HEK293 (cell line): ENCODE data around the gene POMP.

ENCODE experiments used
- ATF2 ChIP-seq: fragments of 450-650 bp; formaldehyde crosslinking; IDR thresholded peaks from 2 replicates; pipeline ENCODE4 v1.5.1; 2016; ENCODE audit warnings: missing biosample characterization, missing genetic modification characterization, low read depth
- FEZF1 ChIP-seq: fragments of 450-650 bp; formaldehyde crosslinking; IDR thresholded peaks from 2 replicates; pipeline ENCODE4 v1.5.1; 2016; ENCODE audit warnings: missing biosample characterization, missing genetic modification characterization
- ZBTB7A ChIP-seq: fragments of 450-650 bp; formaldehyde crosslinking; IDR thresholded peaks from 2 replicates; pipeline ENCODE4 v1.5.1; 2016; ENCODE audit warnings: low read depth, missing biosample characterization, missing genetic modification characterization
- ZNF138 ChIP-seq: fragments of 450-650 bp; formaldehyde crosslinking; IDR thresholded peaks from 2 replicates; pipeline ENCODE4 v1.5.1; 2016; ENCODE audit warnings: missing biosample characterization, missing genetic modification characterization, borderline replicate concordance
- ZNF324 ChIP-seq: fragments of 450-650 bp; formaldehyde crosslinking; IDR thresholded peaks from 2 replicates; pipeline ENCODE4 v1.5.1; 2016; ENCODE audit warnings: missing biosample characterization, missing genetic modification characterization
- ZNF510 ChIP-seq: fragments of 450-650 bp; formaldehyde crosslinking; IDR thresholded peaks from 2 replicates; pipeline ENCODE4 v1.5.1; 2018; ENCODE audit warnings: mild to moderate bottlenecking, missing genetic modification characterization, missing biosample characterization; ENCODE audit not compliant: insufficient replicate concordance
- TF ChIP-seq, protein P1 (sequence below): fragments of 450-650 bp; formaldehyde crosslinking; IDR thresholded peaks from 2 replicates; pipeline ENCODE4 v1.5.1; 2016; ENCODE audit warnings: missing biosample characterization, missing genetic modification characterization
- TF ChIP-seq, protein P2 (sequence below): fragments of 450-650 bp; formaldehyde crosslinking; IDR thresholded peaks from 2 replicates; pipeline ENCODE4 v1.5.1; 2016; ENCODE audit warnings: missing biosample characterization, missing genetic modification characterization
- TF ChIP-seq, protein P3 (sequence below): fragments of 450-650 bp; formaldehyde crosslinking; IDR thresholded peaks from 2 replicates; pipeline ENCODE4 v1.5.1; 2016; ENCODE audit warnings: missing biosample characterization, missing genetic modification characterization

DNA sequence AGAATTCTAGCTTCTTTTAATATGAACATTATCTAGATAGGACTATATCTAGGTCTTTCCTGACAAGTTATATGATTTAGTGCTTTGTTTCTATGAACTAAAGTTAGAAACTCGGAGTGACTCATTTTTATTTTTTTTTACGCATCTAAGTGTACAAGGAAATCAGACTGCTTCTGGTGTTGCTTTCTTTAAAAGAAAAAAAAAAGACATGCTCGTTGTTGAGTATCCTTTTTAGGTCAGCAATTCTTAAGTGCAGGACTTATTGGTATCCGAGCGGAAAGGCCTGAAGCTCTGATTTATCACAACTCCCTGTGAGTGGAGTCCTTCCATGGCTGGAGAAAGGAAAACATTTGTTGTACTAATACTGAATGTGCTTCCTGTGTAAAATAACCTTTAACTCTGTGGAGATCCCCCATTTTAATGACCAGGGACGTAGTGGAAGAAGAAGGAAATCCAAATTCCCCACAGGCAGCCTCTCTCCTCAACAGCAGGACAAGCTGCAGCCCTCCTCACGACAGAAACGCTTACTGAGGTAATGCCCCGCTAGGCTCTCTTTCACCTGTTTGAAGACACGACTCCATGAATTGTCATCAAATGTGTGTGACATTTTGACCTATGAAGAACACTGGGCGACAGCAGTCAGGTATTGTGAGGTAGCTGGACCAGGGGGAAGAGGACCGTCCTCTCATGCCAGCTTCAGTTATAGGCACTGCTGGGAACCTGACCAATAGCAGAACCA is 17.9 kb upstream of the POMP start:
- TF ChIP-seq, protein P1, sequence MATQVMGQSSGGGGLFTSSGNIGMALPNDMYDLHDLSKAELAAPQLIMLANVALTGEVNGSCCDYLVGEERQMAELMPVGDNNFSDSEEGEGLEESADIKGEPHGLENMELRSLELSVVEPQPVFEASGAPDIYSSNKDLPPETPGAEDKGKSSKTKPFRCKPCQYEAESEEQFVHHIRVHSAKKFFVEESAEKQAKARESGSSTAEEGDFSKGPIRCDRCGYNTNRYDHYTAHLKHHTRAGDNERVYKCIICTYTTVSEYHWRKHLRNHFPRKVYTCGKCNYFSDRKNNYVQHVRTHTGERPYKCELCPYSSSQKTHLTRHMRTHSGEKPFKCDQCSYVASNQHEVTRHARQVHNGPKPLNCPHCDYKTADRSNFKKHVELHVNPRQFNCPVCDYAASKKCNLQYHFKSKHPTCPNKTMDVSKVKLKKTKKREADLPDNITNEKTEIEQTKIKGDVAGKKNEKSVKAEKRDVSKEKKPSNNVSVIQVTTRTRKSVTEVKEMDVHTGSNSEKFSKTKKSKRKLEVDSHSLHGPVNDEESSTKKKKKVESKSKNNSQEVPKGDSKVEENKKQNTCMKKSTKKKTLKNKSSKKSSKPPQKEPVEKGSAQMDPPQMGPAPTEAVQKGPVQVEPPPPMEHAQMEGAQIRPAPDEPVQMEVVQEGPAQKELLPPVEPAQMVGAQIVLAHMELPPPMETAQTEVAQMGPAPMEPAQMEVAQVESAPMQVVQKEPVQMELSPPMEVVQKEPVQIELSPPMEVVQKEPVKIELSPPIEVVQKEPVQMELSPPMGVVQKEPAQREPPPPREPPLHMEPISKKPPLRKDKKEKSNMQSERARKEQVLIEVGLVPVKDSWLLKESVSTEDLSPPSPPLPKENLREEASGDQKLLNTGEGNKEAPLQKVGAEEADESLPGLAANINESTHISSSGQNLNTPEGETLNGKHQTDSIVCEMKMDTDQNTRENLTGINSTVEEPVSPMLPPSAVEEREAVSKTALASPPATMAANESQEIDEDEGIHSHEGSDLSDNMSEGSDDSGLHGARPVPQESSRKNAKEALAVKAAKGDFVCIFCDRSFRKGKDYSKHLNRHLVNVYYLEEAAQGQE: no peak
- no peak for TF ChIP-seq ZNF510 (tag by site-specific recombination)
- TF ChIP-seq, protein P2, sequence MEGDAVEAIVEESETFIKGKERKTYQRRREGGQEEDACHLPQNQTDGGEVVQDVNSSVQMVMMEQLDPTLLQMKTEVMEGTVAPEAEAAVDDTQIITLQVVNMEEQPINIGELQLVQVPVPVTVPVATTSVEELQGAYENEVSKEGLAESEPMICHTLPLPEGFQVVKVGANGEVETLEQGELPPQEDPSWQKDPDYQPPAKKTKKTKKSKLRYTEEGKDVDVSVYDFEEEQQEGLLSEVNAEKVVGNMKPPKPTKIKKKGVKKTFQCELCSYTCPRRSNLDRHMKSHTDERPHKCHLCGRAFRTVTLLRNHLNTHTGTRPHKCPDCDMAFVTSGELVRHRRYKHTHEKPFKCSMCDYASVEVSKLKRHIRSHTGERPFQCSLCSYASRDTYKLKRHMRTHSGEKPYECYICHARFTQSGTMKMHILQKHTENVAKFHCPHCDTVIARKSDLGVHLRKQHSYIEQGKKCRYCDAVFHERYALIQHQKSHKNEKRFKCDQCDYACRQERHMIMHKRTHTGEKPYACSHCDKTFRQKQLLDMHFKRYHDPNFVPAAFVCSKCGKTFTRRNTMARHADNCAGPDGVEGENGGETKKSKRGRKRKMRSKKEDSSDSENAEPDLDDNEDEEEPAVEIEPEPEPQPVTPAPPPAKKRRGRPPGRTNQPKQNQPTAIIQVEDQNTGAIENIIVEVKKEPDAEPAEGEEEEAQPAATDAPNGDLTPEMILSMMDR (tag by site-specific recombination): no peak
- TF ChIP-seq ZNF324 (tag by site-specific recombination): no peak
- TF ChIP-seq ZBTB7A (tag by site-specific recombination): no peak
- no peak for TF ChIP-seq ATF2 (tag by site-specific recombination)
- no peak for TF ChIP-seq FEZF1 (tag by site-specific recombination)
- TF ChIP-seq, protein P3, sequence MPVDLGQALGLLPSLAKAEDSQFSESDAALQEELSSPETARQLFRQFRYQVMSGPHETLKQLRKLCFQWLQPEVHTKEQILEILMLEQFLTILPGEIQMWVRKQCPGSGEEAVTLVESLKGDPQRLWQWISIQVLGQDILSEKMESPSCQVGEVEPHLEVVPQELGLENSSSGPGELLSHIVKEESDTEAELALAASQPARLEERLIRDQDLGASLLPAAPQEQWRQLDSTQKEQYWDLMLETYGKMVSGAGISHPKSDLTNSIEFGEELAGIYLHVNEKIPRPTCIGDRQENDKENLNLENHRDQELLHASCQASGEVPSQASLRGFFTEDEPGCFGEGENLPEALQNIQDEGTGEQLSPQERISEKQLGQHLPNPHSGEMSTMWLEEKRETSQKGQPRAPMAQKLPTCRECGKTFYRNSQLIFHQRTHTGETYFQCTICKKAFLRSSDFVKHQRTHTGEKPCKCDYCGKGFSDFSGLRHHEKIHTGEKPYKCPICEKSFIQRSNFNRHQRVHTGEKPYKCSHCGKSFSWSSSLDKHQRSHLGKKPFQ (tag by site-specific recombination): no peak
- no peak for TF ChIP-seq ZNF138 (tag by site-specific recombination)
